RWPE1 (cell line): ENCODE measurements around the gene ARHGAP12.
"Not testable (repeated sequence)": the region's sequence is repeated elsewhere in the genome, so short reads cannot be mapped to it uniquely, and the experiment has no call there.

Source experiments
- CTCF ChIA-PET: fragments of 350-600 bp; sonication (Branson Sonifier 250); formaldehyde crosslinking; extraction: SDS; loops from one replicate; lab custom pipeline; 2021; lab: Yijun Ruan, JAX
- POLR2A ChIA-PET: fragments of 400-600 bp; formaldehyde crosslinking; extraction: SDS; loops from one replicate; lab custom pipeline; 2020; ENCODE audit warnings: antibody characterized with exemption; ENCODE audit not compliant: low non-redundant PET; lab: Yijun Ruan, JAX
- DNase-seq: peaks from one replicate; pipeline ENCODE4 v3.0.0; 2012; ENCODE audit warnings: low spot score
- H3K27ac ChIP-seq: fragments of 450-650 bp; 2 replicates; pipeline ENCODE4 v1.5.1; 2017
- TF ChIP-seq, protein P1 (sequence below): fragments of 450-650 bp; conservative IDR thresholded peaks from 2 replicates; pipeline ENCODE4 v1.5.1; 2017; ENCODE audit warnings: low read depth, mild to moderate bottlenecking

The ARHGAP12 gene

DNA sequence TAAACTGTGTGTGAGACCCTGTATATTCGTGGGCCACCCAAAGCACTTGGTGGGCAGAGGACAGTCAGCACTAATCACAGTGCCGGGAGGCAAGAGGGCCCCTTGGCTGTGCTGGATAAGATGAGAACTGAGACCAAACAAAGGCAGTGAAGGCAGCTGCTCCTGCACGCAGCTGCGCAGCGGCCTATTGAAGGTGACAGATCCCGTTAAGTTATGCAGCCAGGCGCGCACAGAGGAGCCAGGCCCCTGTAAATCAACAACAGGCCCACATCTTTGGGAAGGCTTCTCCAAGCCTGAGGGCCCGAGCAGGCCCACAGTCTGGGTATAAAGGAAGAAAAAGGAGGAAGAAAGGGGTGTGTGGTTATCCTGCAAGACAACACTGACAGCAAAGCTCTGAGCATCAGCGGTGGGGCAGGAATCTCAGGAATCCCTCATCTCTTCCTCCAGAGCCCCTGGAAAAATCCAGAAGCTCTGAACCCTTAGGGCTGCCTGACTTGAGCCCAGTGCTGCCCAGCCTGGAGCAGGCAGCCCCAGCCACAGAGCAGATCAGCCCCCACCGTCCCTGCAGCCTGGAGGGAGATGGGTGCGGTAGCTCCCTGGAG lies 154.2 kb downstream of the ARHGAP12 start:
- no peak for DNase-seq
- ChIA-PET CTCF (interaction anchor here (0.9 to 1.2 kb wide), 2 partner anchors 12 to 18 kb away, joined by 3 to 5 read pairs; no protein-coding TSS in a partner anchor), POLR2A (no interaction called here)
- no peak overlapping the region for H3K27ac ChIP-seq
- TF ChIP-seq, protein P1, sequence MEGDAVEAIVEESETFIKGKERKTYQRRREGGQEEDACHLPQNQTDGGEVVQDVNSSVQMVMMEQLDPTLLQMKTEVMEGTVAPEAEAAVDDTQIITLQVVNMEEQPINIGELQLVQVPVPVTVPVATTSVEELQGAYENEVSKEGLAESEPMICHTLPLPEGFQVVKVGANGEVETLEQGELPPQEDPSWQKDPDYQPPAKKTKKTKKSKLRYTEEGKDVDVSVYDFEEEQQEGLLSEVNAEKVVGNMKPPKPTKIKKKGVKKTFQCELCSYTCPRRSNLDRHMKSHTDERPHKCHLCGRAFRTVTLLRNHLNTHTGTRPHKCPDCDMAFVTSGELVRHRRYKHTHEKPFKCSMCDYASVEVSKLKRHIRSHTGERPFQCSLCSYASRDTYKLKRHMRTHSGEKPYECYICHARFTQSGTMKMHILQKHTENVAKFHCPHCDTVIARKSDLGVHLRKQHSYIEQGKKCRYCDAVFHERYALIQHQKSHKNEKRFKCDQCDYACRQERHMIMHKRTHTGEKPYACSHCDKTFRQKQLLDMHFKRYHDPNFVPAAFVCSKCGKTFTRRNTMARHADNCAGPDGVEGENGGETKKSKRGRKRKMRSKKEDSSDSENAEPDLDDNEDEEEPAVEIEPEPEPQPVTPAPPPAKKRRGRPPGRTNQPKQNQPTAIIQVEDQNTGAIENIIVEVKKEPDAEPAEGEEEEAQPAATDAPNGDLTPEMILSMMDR = no peak

- ChIA-PET POLR2A (no interaction called here), CTCF (interaction anchor here (0.9 kb wide), 1 partner anchor 11 kb away, joined by 5 read pairs; no protein-coding TSS in a partner anchor)
- TF ChIP-seq, protein P1 = no peak
- DNase-seq = no peak
- no peak overlapping the region for H3K27ac ChIP-seq
Observed at GRCh38 chr10:31773749-31774298, 154.8 kb downstream of the ARHGAP12 start.

DNA sequence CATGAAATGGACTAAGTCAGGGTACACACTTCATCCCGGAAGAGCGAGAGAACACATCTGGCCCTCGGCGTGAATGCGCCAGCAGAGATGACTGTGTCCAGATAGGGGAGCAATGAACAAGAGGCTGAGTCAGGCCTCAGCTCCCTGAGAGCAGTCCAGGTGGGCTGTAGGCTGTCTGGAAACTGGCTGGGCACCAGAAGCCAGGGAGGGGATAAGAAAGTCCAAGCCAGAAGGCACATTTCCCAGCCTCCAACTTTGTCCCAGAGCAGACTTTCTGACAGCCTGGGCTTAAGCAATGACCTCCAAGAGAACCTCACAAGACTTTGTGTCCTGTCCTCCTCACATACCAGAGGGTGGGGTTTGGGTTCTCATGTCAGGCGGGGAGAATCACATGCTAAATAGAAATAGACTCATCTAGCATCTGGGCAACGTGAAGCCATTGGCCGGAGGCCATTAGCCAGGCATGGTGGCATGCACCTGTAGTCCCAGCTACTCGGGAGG lies 157.2 kb downstream of the ARHGAP12 start:
- ChIA-PET CTCF (no interaction called here), POLR2A (no interaction called here)
- H3K27ac ChIP-seq = no peak overlapping the region
- no peak for DNase-seq
- TF ChIP-seq, protein P1 = no peak

DNA sequence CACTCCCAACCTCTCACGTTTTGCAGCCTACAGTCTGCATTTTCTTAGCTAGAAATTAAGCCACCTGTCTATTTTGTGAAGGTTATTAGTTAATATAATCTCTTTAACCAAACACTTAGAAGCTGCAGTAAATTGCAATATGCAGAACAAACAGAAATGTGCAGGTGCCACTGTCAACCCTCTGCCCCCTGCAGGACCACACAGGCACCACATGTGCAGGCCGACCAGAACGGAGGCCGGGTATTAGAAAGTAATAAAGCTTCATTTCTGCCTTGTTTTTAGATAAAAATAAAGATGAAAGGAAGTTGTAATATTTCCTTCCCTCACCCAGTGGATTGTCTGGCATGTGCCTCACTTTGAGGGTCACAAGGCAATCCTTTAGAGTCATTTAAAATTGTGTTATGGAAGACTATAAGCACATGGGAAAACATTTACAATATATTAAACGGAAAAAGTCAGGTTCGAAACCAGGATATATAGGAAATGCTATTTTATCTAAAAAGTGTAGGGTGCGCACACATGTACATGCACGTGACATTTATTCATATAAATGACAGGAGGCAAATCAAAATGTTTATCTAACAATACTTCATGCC lies 158.2 kb downstream of the ARHGAP12 start:
- POLR2A ChIA-PET = no interaction called here
- no peak overlapping the region for H3K27ac ChIP-seq
- DNase-seq = no peak
- CTCF ChIA-PET = interaction anchor here (0.6 kb wide), 2 partner anchors 77 to 438 kb away, joined by 3 read pairs; no protein-coding TSS in a partner anchor
- TF ChIP-seq, protein P1 = no peak

DNA sequence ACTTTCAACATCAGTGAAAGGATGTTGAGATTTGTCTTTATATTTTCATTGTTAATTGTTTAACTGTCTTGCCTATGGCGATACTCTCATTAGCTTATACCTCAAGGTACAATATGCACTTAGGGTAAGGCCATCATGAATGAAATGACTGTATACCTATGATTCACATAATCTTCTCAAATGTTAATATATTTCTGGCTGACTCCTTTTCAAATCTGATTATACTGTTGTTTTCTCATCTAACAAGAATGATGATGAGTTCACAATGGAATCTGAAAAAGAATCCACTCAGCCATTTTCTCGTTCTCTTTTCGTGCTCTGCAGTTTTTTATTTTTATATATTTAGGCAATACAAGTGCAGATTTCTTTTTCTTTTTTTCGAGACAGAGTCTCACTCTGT lies 159.1 kb downstream of the ARHGAP12 start:
- no peak overlapping the region for H3K27ac ChIP-seq
- CTCF ChIA-PET = no interaction called here
- TF ChIP-seq, protein P1 = no peak
- POLR2A ChIA-PET = no interaction called here
- DNase-seq = peak; percentile 61

DNA sequence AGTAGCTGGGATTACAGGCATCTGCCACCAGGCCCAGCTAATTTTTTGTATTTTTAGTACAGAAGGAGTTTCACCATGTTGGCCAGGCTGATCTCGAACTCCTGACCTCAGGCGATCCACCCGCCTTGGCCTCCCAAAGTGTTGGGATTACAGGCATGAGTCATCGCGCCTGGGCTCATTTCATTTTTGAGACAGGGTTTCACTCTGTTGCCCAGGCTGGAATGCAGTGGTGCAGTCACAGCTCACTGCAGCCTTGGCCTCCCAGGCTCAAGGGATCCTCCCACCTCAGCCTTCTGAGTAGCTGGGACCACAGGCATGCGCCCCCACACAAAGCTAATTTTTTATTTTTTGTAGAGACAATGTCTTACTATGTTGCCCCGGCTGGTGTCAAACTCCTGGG lies 159.7 kb downstream of the ARHGAP12 start:
- peak overlapping the region; percentile 82 for H3K27ac ChIP-seq
- POLR2A ChIA-PET, CTCF ChIA-PET, DNase-seq: not testable (repeated sequence)
